HepG2 (cell line): Measurements from ENCODE around the gene TCF3. TPM values are rescaled to one million over a fixed set of nuclear protein-coding genes. Genes with fewer than 3 reads are reported as not detected.

Experiments
- DNMT1 ChIP-seq: sonication (generic); formaldehyde crosslinking; IDR thresholded peaks from 2 replicates; pipeline ENCODE4 v1.5.1; 2020; ENCODE audit warnings: mild to moderate bottlenecking, missing genetic modification reagents
- DNMT3B ChIP-seq: conservative IDR thresholded peaks from 2 replicates; pipeline ENCODE4 v1.6.1; 2016; ENCODE audit warnings: missing biosample characterization, control low read depth
- ELK4 ChIP-seq: sonication (generic); formaldehyde crosslinking; IDR thresholded peaks from 2 replicates; pipeline ENCODE4 v1.9.0; 2021; ENCODE audit warnings: missing genetic modification reagents, borderline replicate concordance
- EP300 ChIP-seq, 3 experiments: sonication (generic) in 1 of 3; formaldehyde crosslinking in 1 of 3; IDR thresholded peaks; 2 replicates each; pipeline versions ENCODE4 v1.5.1 to v1.6.1; 2011 to 2020; ENCODE audit warnings: low read depth in 2 of 3, low read length in 2 of 3, borderline replicate concordance in 1 of 3, improper control_type of control experiment in 1 of 3, mild to moderate bottlenecking in 1 of 3, missing genetic modification reagents in 1 of 3, moderate library complexity in 1 of 3
- ETV6 ChIP-seq: sonication (generic); formaldehyde crosslinking; conservative IDR thresholded peaks from 2 replicates; pipeline ENCODE4 v1.4.0; 2020; ENCODE audit warnings: missing genetic modification reagents
- HCFC1 ChIP-seq: fragments of 150-350 bp; IDR thresholded peaks from 2 replicates; pipeline ENCODE4 v1.6.1; 2014; ENCODE audit warnings: low read depth, low read length
- HES4 ChIP-seq: sonication (generic); formaldehyde crosslinking; IDR thresholded peaks from 2 replicates; pipeline ENCODE4 v1.9.0; 2021; ENCODE audit warnings: mild to moderate bottlenecking, missing genetic modification reagents, borderline replicate concordance
- IKZF1 ChIP-seq: fragments of 450-650 bp; IDR thresholded peaks from 2 replicates; pipeline ENCODE4 v1.7.1; 2016
- KAT8 ChIP-seq: IDR thresholded peaks from 2 replicates; pipeline ENCODE4 v1.6.1; 2016; ENCODE audit warnings: missing genetic modification reagents, missing compliant biosample characterization
- MAF1 ChIP-seq: sonication (generic); formaldehyde crosslinking; IDR thresholded peaks from 2 replicates; pipeline ENCODE4 v1.5.0; 2020; ENCODE audit warnings: missing genetic modification reagents, borderline replicate concordance
- MED13 ChIP-seq: sonication (generic); formaldehyde crosslinking; IDR thresholded peaks from 2 replicates; pipeline ENCODE4 v1.5.0; 2020; ENCODE audit warnings: missing genetic modification reagents
- NCOA1 ChIP-seq: sonication (generic); formaldehyde crosslinking; IDR thresholded peaks from 2 replicates; pipeline ENCODE4 v1.9.0; 2021; ENCODE audit warnings: missing genetic modification reagents
- NKX3-1 ChIP-seq: sonication (generic); formaldehyde crosslinking; IDR thresholded peaks from 2 replicates; pipeline ENCODE4 v1.5.0; 2020; ENCODE audit warnings: missing genetic modification reagents
- PHF8 ChIP-seq: sonication (generic); formaldehyde crosslinking; IDR thresholded peaks from 2 replicates; pipeline ENCODE4 v1.5.0; 2020; ENCODE audit warnings: missing genetic modification reagents
- SP1 ChIP-seq, 2 experiments: fragments of 450-650 bp in 1 of 2; sonication (generic) in 1 of 2; formaldehyde crosslinking in 1 of 2; IDR thresholded peaks; 2 replicates each; pipeline versions ENCODE4 v1.4.0 to v1.6.1; 2016 to 2020; ENCODE audit warnings: missing genetic modification reagents in 1 of 2
- ZBTB33 ChIP-seq: sonication (generic); formaldehyde crosslinking; IDR thresholded peaks from 2 replicates; pipeline ENCODE4 v1.4.0; 2020; ENCODE audit warnings: missing genetic modification reagents
- ZMYM3 ChIP-seq: sonication (generic); formaldehyde crosslinking; IDR thresholded peaks from 2 replicates; pipeline ENCODE4 v1.5.1; 2020; ENCODE audit warnings: mild to moderate bottlenecking, missing genetic modification reagents
- ZNF124 ChIP-seq: sonication (generic); formaldehyde crosslinking; IDR thresholded peaks from 2 replicates; pipeline ENCODE4 v1.4.0; 2020; ENCODE audit warnings: missing genetic modification reagents
- ZNF282 ChIP-seq: fragments of 450-650 bp; IDR thresholded peaks from 2 replicates; pipeline ENCODE4 v1.6.1; 2018; ENCODE audit not compliant: partially characterized antibody
- ZNF317 ChIP-seq: sonication (generic); formaldehyde crosslinking; IDR thresholded peaks from 2 replicates; pipeline ENCODE4 v1.5.0; 2020; ENCODE audit warnings: mild to moderate bottlenecking, missing genetic modification reagents
- ZNF639 ChIP-seq: conservative IDR thresholded peaks from 2 replicates; pipeline ENCODE4 v1.6.1; 2018; ENCODE audit warnings: missing genetic modification reagents
- polyA plus RNA-seq, 8 experiments: library from polyadenylated mRNA; depleted of rRNA in 3 of 8; stranded (reverse) in 7 of 8; unstranded in 1 of 8; fragments of >200 nt; fragmentation: Illumina TruSeq in 4 of 8; extraction: Trizol in 4 of 8; gene quantifications; 2 replicates each; pipeline versions ENCODE4 v1.2.1 to v1.2.3, GENCODE V29; 2011 to 2016; ENCODE audit warnings: low read depth in 4 of 8, missing spikeins in 1 of 8, mixed read lengths in 1 of 8; ENCODE audit not compliant: insufficient read depth in 1 of 8
- total RNA-seq, 5 experiments: library from RNA; depleted of rRNA; stranded (reverse); fragments of >200 nt; fragmentation: Illumina TruSeq; extraction: Trizol; gene quantifications; 2 replicates each; pipeline ENCODE4 v1.2.3, GENCODE V29; 2016; ENCODE audit warnings: low read depth in 1 of 5
- TF ChIP-seq, protein P1 (sequence below): fragments of 450-650 bp; IDR thresholded peaks from 2 replicates; pipeline ENCODE4 v1.6.1; 2017
- TF ChIP-seq, protein P2 (sequence below): sonication (generic); formaldehyde crosslinking; IDR thresholded peaks from 2 replicates; pipeline ENCODE4 v1.8.1; 2023; ENCODE audit warnings: missing genetic modification reagents, inconsistent platforms, borderline replicate concordance

Gene TCF3
- total and polyA plus RNA-seq, 2 of the 13 experiments (the other 11 are each of a cell fraction or from before 2014, with no cell fraction given), result 51.4 to 53.2 TPM

DNA sequence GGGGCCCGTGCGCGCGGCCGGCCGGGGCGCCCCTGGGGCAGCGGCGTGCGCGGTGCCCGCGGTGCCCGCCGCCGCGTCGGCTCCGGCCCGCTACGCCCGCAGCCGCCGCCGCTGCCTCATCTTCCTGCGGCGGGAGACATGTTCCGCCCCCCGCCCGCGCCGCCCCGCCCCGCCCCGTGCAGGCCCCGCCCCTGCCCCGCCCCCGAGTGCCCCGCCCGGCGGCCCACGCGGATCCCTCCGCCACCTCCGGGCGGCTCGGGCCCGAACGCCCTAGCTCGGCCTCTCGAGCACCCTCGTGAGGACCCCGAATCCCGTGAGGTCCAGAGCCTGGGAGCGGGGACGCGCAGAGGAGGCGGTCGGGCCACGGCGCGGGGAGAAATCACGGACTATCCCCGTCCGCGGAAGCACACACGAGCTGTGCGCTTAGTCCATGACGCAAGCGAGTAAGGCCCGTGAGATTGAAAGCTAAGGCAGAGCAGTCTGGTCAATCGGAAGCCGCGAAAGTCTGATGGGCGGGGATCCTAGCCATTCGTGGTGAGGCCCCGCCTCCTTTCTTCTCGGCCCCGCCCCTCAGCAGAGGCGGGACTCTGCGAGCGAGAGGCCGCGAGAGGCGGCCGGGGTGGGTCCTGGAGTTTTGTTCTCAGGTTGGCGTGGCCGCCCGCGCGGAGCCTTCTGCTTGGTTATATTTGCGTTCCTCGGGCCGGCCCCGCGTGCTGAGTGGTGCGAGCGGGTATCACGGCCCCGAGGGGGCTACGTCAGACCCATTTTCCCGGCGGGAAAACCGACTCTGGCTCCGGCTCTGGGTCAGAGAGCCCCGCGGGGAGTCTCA is at the start of gene TCF3 (continued):
- TF ChIP-seq EP300 (IDR thresholded peaks at IDR 0.05; ENCODE audit: low read depth in 2 of 2, low read length in 2 of 2) (peak in 1 of 2 experiments; percentile 28; a peak in 1 of 4 replicates), EP300 (CRISPR knock-in tag; IDR thresholded peaks at IDR 0.05; ENCODE audit: borderline replicate concordance) (0 out of 2 replicates have a peak, but pooled peaks have one; percentile 31), MAF1 (CRISPR knock-in tag) (no peak), ELK4 (CRISPR knock-in tag) (no peak), ZMYM3 (CRISPR knock-in tag) (peak; percentile 98), ZNF124 (no peak), ZNF282 (no peak), SP1 (IDR thresholded peaks at IDR 0.05) (peak; percentile 99), SP1 (CRISPR knock-in tag; IDR thresholded peaks at IDR 0.05) (peak; percentile 100), DNMT3B (CRISPR knock-in tag) (0 out of 2 replicates have a peak, but pooled peaks have one; percentile 24), IKZF1 (no peak), NKX3-1 (CRISPR knock-in tag) (peak; percentile 58; the same call in 1 of the 2 replicates), KAT8 (CRISPR knock-in tag) (peak; percentile 86), HES4 (CRISPR knock-in tag) (no peak; the same call in 1 of the 2 replicates), MED13 (CRISPR knock-in tag) (0 out of 2 replicates have a peak, but pooled peaks have one; percentile 51), HCFC1 (no peak), DNMT1 (CRISPR knock-in tag) (no peak), PHF8 (peak; percentile 78), ETV6 (CRISPR knock-in tag) (0 out of 2 replicates have a peak, but pooled peaks have one; percentile 38), ZNF317 (CRISPR knock-in tag) (peak; percentile 71; the same call in 1 of the 2 replicates), ZNF639 (peak; percentile 69), ZBTB33 (CRISPR knock-in tag) (peak; percentile 47; the same call in 1 of the 2 replicates), NCOA1 (no peak)
- TF ChIP-seq, protein P1, sequence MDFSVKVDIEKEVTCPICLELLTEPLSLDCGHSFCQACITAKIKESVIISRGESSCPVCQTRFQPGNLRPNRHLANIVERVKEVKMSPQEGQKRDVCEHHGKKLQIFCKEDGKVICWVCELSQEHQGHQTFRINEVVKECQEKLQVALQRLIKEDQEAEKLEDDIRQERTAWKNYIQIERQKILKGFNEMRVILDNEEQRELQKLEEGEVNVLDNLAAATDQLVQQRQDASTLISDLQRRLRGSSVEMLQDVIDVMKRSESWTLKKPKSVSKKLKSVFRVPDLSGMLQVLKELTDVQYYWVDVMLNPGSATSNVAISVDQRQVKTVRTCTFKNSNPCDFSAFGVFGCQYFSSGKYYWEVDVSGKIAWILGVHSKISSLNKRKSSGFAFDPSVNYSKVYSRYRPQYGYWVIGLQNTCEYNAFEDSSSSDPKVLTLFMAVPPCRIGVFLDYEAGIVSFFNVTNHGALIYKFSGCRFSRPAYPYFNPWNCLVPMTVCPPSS, result no peak
- TF ChIP-seq, protein P2, sequence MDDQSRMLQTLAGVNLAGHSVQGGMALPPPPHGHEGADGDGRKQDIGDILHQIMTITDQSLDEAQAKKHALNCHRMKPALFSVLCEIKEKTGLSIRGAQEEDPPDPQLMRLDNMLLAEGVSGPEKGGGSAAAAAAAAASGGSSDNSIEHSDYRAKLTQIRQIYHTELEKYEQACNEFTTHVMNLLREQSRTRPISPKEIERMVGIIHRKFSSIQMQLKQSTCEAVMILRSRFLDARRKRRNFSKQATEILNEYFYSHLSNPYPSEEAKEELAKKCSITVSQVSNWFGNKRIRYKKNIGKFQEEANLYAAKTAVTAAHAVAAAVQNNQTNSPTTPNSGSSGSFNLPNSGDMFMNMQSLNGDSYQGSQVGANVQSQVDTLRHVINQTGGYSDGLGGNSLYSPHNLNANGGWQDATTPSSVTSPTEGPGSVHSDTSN, result peak; percentile 98
